Measurements from ENCODE around the gene TRPV4. TPM values are rescaled to one million over a fixed set of nuclear protein-coding genes. Genes with fewer than 3 reads are reported as not detected.

TRPV4 gene
- total RNA-seq, 2 donors from 2014 or later: 5.2 to 6.3 TPM

DNA sequence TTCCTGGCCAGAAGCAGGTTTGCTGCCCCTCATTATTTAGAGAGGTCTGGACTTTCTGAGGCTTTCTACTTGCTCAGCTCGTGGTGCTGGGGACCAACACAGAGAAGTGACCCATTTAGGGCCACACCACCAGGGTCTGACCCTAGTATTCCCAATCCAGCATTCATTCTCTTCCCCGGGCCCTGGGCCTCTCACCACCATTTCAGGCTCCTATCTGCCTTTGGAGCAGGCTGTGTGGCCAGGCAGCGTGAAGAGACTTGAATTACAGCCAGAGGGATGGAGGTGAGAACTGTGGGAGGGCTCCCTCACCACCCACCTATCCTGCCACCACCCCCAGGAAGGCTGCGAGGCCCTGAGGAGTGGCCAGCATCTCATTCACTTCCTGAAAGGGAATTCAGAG, 95.0 kb downstream of the TRPV4 start:
- ATAC-seq (no peak), DNase-seq (peak; percentile 4 to 10 (median 6))
- Histone ChIP-seq H3K36me3 (replicated peaks in 1 of 2; ENCODE audit: insufficient read depth in 1 of 2, low read depth in 2 of 2) (no peaks in the 10 kb centered on the region), H3K27me3 (no peaks in the 10 kb centered on the region), H3K4me1 (peaks cover 69% of the 10 kb centered on the region), H3K4me3 (no peak overlapping the region), H3K27ac (peak overlapping the region in 3 of 4 donors; percentile 65 to 70 (median 67)), H3K9me3 (no peaks in the 10 kb centered on the region)
- TF ChIP-seq, protein P1, sequence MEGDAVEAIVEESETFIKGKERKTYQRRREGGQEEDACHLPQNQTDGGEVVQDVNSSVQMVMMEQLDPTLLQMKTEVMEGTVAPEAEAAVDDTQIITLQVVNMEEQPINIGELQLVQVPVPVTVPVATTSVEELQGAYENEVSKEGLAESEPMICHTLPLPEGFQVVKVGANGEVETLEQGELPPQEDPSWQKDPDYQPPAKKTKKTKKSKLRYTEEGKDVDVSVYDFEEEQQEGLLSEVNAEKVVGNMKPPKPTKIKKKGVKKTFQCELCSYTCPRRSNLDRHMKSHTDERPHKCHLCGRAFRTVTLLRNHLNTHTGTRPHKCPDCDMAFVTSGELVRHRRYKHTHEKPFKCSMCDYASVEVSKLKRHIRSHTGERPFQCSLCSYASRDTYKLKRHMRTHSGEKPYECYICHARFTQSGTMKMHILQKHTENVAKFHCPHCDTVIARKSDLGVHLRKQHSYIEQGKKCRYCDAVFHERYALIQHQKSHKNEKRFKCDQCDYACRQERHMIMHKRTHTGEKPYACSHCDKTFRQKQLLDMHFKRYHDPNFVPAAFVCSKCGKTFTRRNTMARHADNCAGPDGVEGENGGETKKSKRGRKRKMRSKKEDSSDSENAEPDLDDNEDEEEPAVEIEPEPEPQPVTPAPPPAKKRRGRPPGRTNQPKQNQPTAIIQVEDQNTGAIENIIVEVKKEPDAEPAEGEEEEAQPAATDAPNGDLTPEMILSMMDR (IDR thresholded peaks at IDR 0.05): no peak
- no peak for TF ChIP-seq POLR2A (IDR thresholded peaks at IDR 0.05)
- intact Hi-C loops (cut with DNase I): no loop called here
- 40 to 46% methylated on average over 4 of the region's 4 CpGs for WGBS, 2 donors

DNA sequence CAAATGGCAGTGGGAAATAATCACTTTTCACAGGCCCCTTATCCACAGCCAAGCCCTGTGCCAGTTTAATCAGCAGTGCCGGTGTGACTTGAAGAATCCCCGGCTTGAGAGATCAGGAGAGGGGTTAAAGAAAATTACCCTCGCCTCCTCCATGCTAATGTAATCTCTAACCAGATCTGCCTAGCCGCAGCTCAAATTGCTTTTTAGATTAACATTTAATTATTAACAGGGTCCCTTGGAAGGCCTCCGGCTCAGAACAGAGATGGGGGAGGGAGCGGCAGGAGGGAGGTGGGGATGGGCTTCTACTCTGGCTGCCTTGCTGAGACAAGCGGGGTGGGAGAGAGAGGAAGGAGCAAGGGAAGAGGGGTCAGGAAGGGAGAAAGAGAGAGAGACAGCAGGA, 95.6 kb downstream of the TRPV4 start:
- WGBS, 2 donors: 28 to 34% methylated on average over 7 of the region's 7 CpGs
- Histone ChIP-seq H3K4me3 (no peak overlapping the region), H3K4me1 (peaks cover 69% of the 10 kb centered on the region), H3K9me3 (no peaks in the 10 kb centered on the region), H3K36me3 (replicated peaks in 1 of 2; ENCODE audit: insufficient read depth in 1 of 2, low read depth in 2 of 2) (no peaks in the 10 kb centered on the region), H3K27me3 (no peaks in the 10 kb centered on the region), H3K27ac (peak overlapping the region in 3 of 4 donors; percentile 65 to 70 (median 67))
- no peak for TF ChIP-seq POLR2A (IDR thresholded peaks at IDR 0.05)
- TF ChIP-seq, protein P1 (IDR thresholded peaks at IDR 0.05): no peak
- DNase-seq (peak; percentile 11 to 30 (median 27)), ATAC-seq (peak; percentile 39)
- intact Hi-C loops (cut with DNase I): no loop called here

DNA sequence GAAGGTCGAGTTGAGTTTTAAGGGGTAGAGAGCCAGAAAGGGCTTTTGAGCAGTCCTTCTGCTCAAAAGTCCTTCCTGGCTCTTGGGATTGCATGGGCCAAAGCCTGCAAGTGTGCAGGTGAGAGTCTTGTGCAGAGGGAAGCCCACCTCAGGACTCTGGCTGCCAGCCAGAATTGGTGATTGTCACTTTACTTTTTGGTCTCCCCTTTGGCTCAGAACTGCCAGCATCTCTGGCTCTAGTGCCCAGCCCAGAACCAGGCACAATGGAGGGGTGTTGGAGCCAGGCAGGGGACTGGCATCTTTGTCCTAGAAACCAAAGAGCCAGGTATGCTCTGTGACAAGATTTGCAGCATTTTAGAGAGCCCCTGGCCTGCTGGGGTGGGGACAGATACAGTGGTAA, 96.1 kb downstream of the TRPV4 start:
- DNase-seq: peak; percentile 1 to 11 (median 4)
- TF ChIP-seq, protein P1 (IDR thresholded peaks at IDR 0.05): no peak
- no peak for TF ChIP-seq POLR2A (IDR thresholded peaks at IDR 0.05)
- Histone ChIP-seq H3K36me3 (replicated peaks in 1 of 2; ENCODE audit: insufficient read depth in 1 of 2, low read depth in 2 of 2) (no peaks in the 10 kb centered on the region), H3K4me1 (peaks cover 68% of the 10 kb centered on the region), H3K4me3 (no peak overlapping the region), H3K27ac (peak overlapping the region in 3 of 4 donors; percentile 65 to 70 (median 67)), H3K27me3 (no peaks in the 10 kb centered on the region), H3K9me3 (no peaks in the 10 kb centered on the region)
- intact Hi-C loops (cut with DNase I): no loop called here
- ATAC-seq: no peak
- 44 to 67% methylated on average over 1 of the region's 1 CpG for WGBS, 2 donors

DNA sequence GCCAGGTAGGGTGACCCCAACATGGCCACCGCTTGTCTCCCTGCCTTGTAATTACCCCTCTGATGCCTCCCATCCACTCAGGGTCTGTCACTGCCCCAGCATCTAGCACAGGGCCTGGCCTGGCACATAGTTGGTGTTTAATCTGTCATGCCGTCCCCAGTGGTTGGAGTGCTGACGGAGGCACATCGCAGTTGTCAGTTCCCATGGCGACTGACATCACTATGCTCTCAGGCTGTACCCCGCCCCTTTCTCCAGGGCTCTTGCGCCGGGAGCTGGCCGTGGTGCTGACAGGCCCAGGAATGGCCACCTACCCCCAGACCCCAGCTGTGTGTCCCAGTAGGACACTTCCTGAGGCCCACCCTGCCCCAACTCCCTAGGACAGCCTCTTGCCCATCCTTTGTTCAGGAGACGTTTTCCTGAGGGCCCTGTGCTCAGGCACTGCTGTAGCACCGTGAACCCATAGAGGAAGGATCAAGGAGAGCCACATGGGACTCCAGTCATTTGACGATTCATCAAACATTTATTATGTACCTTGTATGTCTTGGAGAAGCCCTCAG, 96.6 kb downstream of the TRPV4 start:
- no peaks in the 10 kb centered on the region for H3K27me3 ChIP-seq
- H3K9me3 ChIP-seq: no peaks in the 10 kb centered on the region
- no peak overlapping the region for H3K4me3 ChIP-seq
- H3K36me3 ChIP-seq (replicated peaks in 1 of 2; ENCODE audit: insufficient read depth in 1 of 2, low read depth in 2 of 2): no peaks in the 10 kb centered on the region
- intact Hi-C loops (cut with DNase I): no loop called here
- DNase-seq (peak; percentile 22 to 51 (median 44)), ATAC-seq (no peak)
- TF ChIP-seq POLR2A (IDR thresholded peaks at IDR 0.05): no peak
- TF ChIP-seq, protein P1 (IDR thresholded peaks at IDR 0.05): no peak
- peaks cover 63% of the 10 kb centered on the region for H3K4me1 ChIP-seq
- H3K27ac ChIP-seq: peak overlapping the region in 3 of 4 donors; percentile 65 to 70 (median 67)
- WGBS, 2 donors: 63 to 70% methylated on average over 4 to 12 of the region's 12 CpGs

Measured in body of pancreas (tissue), 4 donors.